Erythroblast (primary cell): Measurements from ENCODE around the gene AVEN.

Source experiments
- GATA1 ChIP-seq: IDR thresholded peaks from 2 replicates; pipeline ENCODE4 v1.6.1; 2011; ENCODE audit warnings: low read depth, mild to moderate bottlenecking, control low read depth, low read length, moderate library complexity
- POLR2A ChIP-seq: IDR thresholded peaks from 2 replicates; pipeline ENCODE4 v1.6.1; 2011; ENCODE audit warnings: mild to moderate bottlenecking, low read length

DNA sequence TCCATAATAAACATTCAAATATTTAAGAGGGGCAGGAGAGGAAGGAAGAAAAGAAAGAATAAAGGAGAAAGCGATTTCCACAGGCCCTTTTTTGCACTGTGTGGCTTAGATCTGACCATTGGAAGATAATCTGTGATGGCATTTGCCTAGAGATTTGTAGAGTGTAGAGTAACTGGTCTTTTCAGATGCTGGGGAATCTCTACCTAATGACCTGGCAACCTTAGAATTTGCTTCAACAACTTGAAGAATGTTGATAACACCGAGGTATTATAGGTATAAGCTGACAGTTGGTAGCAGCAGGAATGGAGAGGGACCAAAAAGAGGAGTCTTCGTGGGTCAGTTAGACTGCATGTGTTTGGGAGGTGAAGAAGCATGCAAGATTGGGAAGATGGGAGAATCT lies 20.9 kb upstream of the AVEN start:
- TF ChIP-seq GATA1 (no peak), POLR2A (no peak)
